C4-2B (cell line): Measurements from ENCODE around the gene GM2A.

ENCODE experiments used
- CTCF ChIP-seq: fragments of 450-650 bp; conservative IDR thresholded peaks from 2 replicates; pipeline ENCODE4 v1.5.1; 2017; ENCODE audit warnings: mild to moderate bottlenecking
- ZFX ChIP-seq: fragments of 450-650 bp; IDR thresholded peaks from 2 replicates; pipeline ENCODE4 v1.6.1; 2017

GRCh38 chr5:151243127-151243526 is 9.9 kb upstream of the GM2A start:
- TF ChIP-seq CTCF: no peak
- no peak for TF ChIP-seq ZFX
